CD4-positive, alpha-beta T cell treated with Interleukin-6 at 100 ng/mL for 8 hours (primary cell): ENCODE results near the gene MEF2B.
"Not testable (repeated sequence)": the region's sequence is repeated elsewhere in the genome, so short reads cannot be mapped to it uniquely, and the experiment has no call there.

Experiments used
- DNase-seq: peaks from one replicate; pipeline ENCODE4 v3.0.0-alpha.2; 2020; ENCODE audit warnings: mixed read lengths, low spot score

MEF2B gene

GRCh38 chr19:19192910-19193423 lies 22.9 kb upstream of the MEF2B start:
- DNase-seq, result no peak

GRCh38 chr19:19192078-19192882 lies 22.2 kb upstream of the MEF2B start, which contains the start of the genes BORCS8 and RFXANK:
BORCS8 (minus strand) TSS chr19:19192152; CDS start chr19:19192117, 35 bp downstream.
RFXANK (plus strand) TSS chr19:19192258; CDS start chr19:19193947, 1,689 bp downstream.
- DNase-seq, result peak; percentile 99

- no peak for DNase-seq
Measured at GRCh38 chr19:19191768-19192077, 21.7 kb upstream of the MEF2B start.

- no peak for DNase-seq
Measured at GRCh38 chr19:19186742-19187141, 16.7 kb upstream of the MEF2B start.

- DNase-seq, result peak; percentile 62
Measured at GRCh38 chr19:19185853-19186740, 16.0 kb upstream of the MEF2B start.

GRCh38 chr19:19181488-19181998 lies 11.5 kb upstream of the MEF2B start:
- DNase-seq, result no peak

- no peak for DNase-seq
Measured at GRCh38 chr19:19179548-19180441, 9.7 kb upstream of the MEF2B start.

- DNase-seq, result no peak
Measured at GRCh38 chr19:19176950-19177349, 6.9 kb upstream of the MEF2B start.

GRCh38 chr19:19173243-19173642 lies 3.2 kb upstream of the MEF2B start:
- DNase-seq, result not testable (repeated sequence)

GRCh38 chr19:19171821-19172532 lies 1.9 kb upstream of the MEF2B start:
- no peak for DNase-seq

- DNase-seq, result no peak
Measured at GRCh38 chr19:19170873-19171672, 1.0 kb upstream of the MEF2B start.

GRCh38 chr19:19169236-19170052 lies 619 bp downstream of the MEF2B start:
- DNase-seq, result no peak

GRCh38 chr19:19167612-19168011 lies 2.5 kb downstream of the MEF2B start:
- DNase-seq, result no peak

- no peak for DNase-seq
Measured at GRCh38 chr19:19165396-19165795, 4.7 kb downstream of the MEF2B start.

- DNase-seq, result no peak
Measured at GRCh38 chr19:19162495-19162894, 7.6 kb downstream of the MEF2B start.

- no peak for DNase-seq
Measured at GRCh38 chr19:19160461-19161035, 9.5 kb downstream of the MEF2B start.

- no peak for DNase-seq
Measured at GRCh38 chr19:19159534-19159933, 10.5 kb downstream of the MEF2B start.

GRCh38 chr19:19157808-19158207 lies 12.3 kb downstream of the MEF2B start:
- DNase-seq, result no peak
